Measurements from ENCODE around the gene IDS. TPM values are rescaled to one million over a fixed set of nuclear protein-coding genes. Genes with fewer than 3 reads are reported as not detected.
"Not testable (repeated sequence)": the region's sequence is repeated elsewhere in the genome, so short reads cannot be mapped to it uniquely, and the experiment has no call there.

IDS gene
- total RNA-seq, 2 experiments from 2014 or later: 38.5 to 38.8 TPM

DNA sequence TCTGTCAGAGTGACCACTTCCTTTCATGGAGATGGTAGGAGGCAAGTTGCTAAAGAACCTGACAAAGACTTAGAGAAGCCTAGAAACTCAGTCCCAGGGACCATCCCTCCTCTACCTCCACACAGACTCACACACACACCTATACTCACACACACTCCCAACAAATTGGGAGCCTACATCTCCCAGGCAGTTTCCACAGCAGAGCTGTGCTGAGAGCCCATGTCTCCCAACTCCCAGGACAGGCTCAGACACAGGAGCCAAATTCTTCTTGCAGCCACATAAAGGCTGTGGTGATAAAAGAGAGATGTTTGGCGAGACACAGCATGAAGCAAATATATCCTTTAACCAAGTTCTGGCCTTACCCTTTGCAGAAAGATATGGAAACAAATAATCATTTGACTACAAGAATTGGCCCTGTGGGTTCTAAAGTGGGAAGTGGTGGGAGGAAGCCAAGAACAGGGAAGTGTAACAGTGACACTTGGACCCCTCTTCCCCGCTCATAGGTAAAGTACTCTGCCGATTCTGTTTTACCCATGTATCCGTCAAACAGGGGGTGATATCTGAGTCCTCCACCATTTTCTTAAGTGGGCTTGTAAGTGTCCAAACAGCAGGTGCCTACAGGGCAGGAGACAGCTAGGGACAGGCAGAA lies 11.0 kb upstream of the IDS start:
- no peak overlapping the region for H3K4me3 Mint-ChIP-seq
- H3K27me3 Mint-ChIP-seq: no peaks in the 10 kb centered on the region
- no peaks in the 10 kb centered on the region for H3K36me3 Mint-ChIP-seq
- H3K27ac Mint-ChIP-seq: no peak overlapping the region
- H3K9me3 Mint-ChIP-seq: peaks cover 1% of the 10 kb centered on the region
- DNase-seq: no peak
- peaks cover 42% of the 10 kb centered on the region for H3K4me1 Mint-ChIP-seq

DNA sequence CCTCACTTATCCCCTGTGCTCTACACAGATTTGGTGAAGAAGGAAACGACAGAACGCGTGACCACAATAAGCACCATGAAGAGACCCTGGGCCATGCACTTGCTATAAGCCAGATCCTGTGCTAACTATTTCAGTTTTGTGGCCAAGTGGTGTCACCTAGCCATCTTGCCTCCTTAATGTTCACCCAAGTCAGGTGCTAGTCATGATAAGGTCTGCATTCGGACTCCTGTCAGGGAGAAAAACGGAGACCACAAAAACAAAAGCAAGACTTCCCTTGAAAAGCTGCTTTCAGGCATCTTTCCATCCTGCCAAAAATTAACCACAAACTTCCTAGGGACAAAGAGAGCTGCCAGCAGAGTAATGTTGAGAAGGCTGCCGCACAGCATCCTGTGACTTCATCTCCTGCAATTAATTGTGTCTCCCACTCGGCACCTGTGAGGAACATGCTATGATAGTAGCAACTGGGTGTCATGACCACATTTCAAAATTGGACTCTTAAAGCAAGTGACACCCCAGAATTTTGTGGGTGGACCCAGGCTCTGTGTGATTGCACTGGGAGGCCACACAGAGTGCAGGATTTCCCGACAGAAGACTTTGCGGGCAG lies 8.8 kb upstream of the IDS start:
- H3K27ac Mint-ChIP-seq: peak overlapping the region; percentile 29
- peaks cover 36% of the 10 kb centered on the region for H3K4me1 Mint-ChIP-seq
- peaks cover 3% of the 10 kb centered on the region for H3K27me3 Mint-ChIP-seq
- DNase-seq: no peak
- peaks cover 1% of the 10 kb centered on the region for H3K9me3 Mint-ChIP-seq
- no peaks in the 10 kb centered on the region for H3K36me3 Mint-ChIP-seq
- H3K4me3 Mint-ChIP-seq: no peak overlapping the region

DNA sequence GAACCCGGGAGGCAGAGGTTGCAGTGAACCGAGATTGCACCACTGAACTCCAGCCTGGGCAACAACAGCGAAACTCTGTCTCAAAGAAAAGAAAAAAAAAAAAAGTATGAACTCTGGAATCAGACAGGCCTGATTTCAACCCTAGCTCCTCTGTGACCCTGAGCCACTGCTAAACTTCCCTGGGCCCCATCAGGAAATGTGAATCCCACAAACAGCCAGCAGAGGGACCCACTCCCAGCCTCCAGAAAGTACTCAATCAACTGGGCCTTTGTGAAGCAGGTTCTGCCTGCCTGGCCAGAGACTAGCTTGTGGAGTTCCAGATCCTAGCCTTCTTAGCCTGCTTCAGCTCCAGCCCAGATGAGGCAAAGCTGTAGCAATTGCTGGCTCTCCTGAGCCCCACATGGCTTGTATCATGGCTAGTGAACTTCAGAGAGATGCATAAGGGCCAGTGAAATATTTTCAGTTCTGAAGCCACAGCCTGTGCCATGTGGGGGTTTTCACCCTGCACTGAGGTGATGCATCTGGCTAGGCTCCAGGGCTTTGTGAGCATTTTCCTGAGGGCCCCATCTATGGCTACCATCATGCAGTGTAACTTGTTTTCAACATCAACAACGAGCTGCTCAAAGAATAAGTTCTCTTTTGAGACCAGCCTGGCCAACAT lies 7.2 kb upstream of the IDS start:
- DNase-seq: peak; percentile 36
- Mint-ChIP-seq H3K4me3 (no peak overlapping the region), H3K27ac (peak overlapping the region; percentile 79), H3K36me3 (no peaks in the 10 kb centered on the region), H3K9me3 (peaks cover 1% of the 10 kb centered on the region), H3K4me1 (peaks cover 36% of the 10 kb centered on the region), H3K27me3 (peaks cover 3% of the 10 kb centered on the region)

DNA sequence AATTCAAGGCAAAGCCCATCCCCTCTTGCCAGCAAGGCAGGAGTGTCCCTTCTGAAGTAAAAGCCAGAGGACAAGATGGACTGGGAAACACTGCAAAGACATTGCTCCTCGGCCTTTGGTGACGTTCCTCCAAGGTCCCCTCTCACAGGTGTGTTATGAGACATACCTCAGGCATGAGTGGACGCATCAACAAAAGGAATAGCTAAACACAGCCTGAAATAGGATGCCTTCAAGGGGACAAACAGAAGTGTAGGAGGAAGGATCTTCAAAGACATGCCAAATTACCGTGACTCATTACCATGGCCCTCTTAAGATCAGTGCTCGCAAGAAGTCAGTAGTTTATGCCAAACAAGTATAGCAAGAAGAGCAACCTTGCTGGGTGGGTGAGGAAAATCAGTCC lies 6.0 kb upstream of the IDS start:
- H3K36me3 Mint-ChIP-seq: no peaks in the 10 kb centered on the region
- peaks cover 3% of the 10 kb centered on the region for H3K27me3 Mint-ChIP-seq
- H3K9me3 Mint-ChIP-seq: no peaks in the 10 kb centered on the region
- no peak overlapping the region for H3K4me3 Mint-ChIP-seq
- no peak for DNase-seq
- H3K27ac Mint-ChIP-seq: no peak overlapping the region
- H3K4me1 Mint-ChIP-seq: peaks cover 27% of the 10 kb centered on the region

DNA sequence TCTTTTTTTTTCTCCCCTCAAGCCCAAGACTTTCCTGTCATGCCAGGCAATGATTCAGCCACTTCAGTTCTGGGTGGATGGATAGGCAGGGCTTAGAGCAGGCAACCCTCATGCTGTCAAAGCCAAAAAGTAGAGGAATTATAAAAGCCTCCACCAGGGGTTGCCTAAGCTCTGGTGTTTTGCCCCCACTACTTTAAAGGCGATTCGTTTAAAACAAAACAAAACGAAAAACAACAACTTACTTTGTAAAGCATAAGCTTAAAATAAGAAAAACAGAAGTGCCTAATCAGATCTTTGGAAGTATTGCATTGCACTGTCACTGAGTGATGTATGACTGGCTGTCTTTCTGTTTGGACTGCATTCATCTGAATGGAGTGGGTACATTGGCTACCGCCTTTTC lies 5.3 kb upstream of the IDS start:
- H3K9me3 Mint-ChIP-seq: no peaks in the 10 kb centered on the region
- no peaks in the 10 kb centered on the region for H3K36me3 Mint-ChIP-seq
- H3K27ac Mint-ChIP-seq: no peak overlapping the region
- peaks cover 28% of the 10 kb centered on the region for H3K4me1 Mint-ChIP-seq
- peaks cover 3% of the 10 kb centered on the region for H3K27me3 Mint-ChIP-seq
- no peak overlapping the region for H3K4me3 Mint-ChIP-seq
- DNase-seq: no peak

DNA sequence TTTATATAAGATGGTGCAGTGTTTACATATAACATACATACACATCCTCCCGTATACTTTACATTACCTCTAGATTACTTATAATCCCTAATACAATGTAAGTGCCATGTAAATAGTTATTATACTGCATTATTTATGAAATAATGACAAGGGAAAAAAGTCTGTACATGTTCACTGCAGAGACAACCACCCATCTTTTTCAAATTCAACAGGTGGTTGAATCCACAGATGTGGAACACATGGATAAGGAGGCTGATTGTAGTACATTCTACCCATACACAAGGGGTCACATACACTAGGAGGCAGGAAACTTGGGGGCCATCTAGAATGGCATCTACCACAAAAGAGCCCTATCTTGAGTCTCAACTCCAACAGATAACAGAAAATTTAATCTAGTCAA lies 3.4 kb upstream of the IDS start:
- Mint-ChIP-seq H3K4me1 (peaks cover 17% of the 10 kb centered on the region), H3K36me3 (peaks cover 2% of the 10 kb centered on the region), H3K27ac (no peak overlapping the region), H3K27me3 (peaks cover 3% of the 10 kb centered on the region), H3K9me3 (no peaks in the 10 kb centered on the region), H3K4me3 (no peak overlapping the region)
- DNase-seq: no peak

DNA sequence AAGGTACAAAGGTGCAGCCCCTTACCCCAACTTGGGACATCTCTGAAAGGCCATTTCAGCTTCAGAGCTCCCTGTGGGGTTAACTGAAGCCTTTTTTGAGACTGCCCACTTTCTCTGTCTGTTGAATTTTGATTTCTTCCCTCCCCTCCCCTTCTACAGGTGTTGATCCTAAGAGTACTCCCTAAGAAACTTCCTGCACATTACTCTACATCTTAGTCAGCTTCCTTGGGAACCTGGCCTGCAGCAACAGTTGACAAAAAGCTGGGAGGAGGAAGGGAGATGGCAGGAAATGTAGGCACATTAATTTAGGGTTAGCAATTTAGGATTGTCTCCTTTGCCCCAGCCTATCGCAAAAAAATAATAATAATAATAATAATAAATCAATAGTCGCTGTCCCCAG lies 1.2 kb upstream of the IDS start:
- Mint-ChIP-seq H3K4me3 (no peak overlapping the region), H3K9me3 (no peaks in the 10 kb centered on the region), H3K36me3 (peaks cover 4% of the 10 kb centered on the region), H3K27me3 (peaks cover 3% of the 10 kb centered on the region), H3K4me1 (peaks cover 13% of the 10 kb centered on the region), H3K27ac (peak overlapping the region; percentile 79)
- no peak for DNase-seq

DNA sequence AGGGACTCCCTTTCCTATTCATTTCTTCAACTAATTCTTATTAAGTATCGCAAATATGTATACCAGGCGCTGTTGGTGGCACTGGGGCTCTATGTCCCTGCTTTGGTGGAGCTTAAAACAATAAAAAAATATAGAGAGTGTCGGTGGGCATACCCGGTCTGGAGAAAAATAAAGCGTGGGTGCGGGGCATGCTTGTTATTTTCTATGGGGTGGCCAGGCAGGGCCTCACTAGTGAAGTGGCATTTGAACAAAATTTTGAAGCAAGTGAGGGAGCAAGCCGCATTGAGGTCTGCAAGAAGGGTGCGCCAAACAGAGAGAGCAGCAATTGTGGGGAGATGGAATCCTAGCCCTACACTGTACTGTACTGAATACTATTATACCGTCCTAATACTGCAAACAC lies 565 bp upstream of the IDS start:
- peaks cover 19% of the 10 kb centered on the region for H3K4me1 Mint-ChIP-seq
- H3K27me3 Mint-ChIP-seq: peaks cover 3% of the 10 kb centered on the region
- no peak for DNase-seq
- H3K27ac Mint-ChIP-seq: peak overlapping the region; percentile 79
- H3K4me3 Mint-ChIP-seq: peak overlapping the region; percentile 93
- peaks cover 6% of the 10 kb centered on the region for H3K36me3 Mint-ChIP-seq
- H3K9me3 Mint-ChIP-seq: no peaks in the 10 kb centered on the region

DNA sequence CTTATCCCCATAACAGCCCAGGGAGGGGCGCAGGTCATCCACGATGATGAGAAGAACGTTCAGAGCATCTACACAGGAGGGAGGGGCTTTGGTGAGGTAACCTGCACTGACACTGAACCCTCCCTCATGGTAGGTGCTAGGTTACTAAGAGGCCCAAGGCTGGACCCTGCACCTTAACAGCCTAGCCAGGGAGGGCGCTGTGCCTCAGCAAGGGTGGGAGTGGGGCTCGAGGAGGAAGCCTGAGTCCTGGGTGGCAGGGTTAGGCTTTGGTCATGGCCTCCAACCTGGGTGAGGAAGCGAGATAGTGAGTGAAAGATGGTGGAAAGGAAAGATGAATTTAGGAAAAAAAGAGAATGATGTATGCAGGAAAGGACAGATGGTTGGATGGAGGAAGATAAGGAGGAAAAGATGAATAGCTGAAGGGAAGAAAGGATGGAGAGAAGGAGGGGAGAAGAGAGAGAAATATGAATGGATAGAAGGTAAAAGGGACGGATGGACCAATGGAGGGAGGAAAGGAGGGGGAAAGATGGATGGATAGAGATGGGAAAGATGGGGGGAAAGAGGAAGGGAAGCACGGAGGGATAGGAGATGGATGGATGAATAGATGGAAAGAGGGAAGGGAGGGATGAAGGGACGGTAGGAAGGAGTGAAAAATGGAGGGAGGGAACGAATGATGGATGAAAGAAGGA lies 736 bp downstream of the IDS start:
- Mint-ChIP-seq H3K27me3 (no peaks in the 10 kb centered on the region), H3K9me3 (no peaks in the 10 kb centered on the region), H3K4me1 (peaks cover 24% of the 10 kb centered on the region), H3K27ac (peak overlapping the region; percentile 88), H3K36me3 (peaks cover 6% of the 10 kb centered on the region), H3K4me3 (peak overlapping the region; percentile 93)
- peak; percentile 70 for DNase-seq

DNA sequence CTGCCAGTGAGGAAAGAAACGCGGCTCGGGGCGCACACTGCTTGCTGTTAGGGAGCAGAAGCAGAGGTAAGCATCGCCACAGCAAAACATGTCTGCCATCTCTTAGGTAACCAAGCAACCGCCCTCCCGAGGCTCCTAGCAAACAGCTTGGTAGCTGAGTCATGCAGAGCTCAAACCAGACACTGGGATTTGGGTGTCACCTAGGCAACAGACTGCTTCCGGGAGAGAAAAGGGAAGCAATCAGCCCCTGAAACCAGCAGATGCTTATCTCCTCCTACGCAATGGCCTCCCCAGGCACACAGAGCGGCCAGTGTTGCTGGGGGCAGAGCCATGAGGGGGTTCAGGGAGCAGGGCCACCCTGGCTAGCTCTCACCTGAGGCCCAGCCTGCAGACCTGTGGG lies 1.7 kb downstream of the IDS start:
- peak overlapping the region; percentile 88 for H3K27ac Mint-ChIP-seq
- H3K36me3 Mint-ChIP-seq, H3K27me3 Mint-ChIP-seq: not testable (repeated sequence)

DNA sequence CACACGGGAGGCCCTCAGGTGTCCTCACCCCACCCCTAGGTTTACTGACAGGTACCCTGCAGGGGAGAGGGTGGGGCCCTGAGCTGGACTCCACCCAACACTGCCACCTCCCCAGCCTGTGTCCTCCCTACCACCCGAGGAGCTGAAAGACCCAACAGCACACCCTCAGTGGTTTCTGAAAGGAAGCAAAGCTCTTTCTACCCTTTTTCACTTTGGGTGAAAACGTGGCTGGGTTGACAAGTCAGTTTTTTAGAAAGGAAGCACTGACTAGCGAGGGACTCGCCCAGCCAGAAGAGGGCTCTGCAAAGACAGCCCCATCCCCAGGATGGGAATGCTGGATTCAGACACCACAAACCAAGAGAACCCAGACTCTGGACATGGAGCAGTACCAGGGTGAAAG lies 2.2 kb downstream of the IDS start:
- DNase-seq, H3K27ac Mint-ChIP-seq: not testable (repeated sequence)

More for the DNA sequence above, 1.7 kb downstream of the IDS start:
- Mint-ChIP-seq H3K4me3 (peak overlapping the region; percentile 93), H3K4me1 (peaks cover 24% of the 10 kb centered on the region)
- DNase-seq: peak; percentile 69
- H3K9me3 Mint-ChIP-seq: not testable (repeated sequence)

DNA sequence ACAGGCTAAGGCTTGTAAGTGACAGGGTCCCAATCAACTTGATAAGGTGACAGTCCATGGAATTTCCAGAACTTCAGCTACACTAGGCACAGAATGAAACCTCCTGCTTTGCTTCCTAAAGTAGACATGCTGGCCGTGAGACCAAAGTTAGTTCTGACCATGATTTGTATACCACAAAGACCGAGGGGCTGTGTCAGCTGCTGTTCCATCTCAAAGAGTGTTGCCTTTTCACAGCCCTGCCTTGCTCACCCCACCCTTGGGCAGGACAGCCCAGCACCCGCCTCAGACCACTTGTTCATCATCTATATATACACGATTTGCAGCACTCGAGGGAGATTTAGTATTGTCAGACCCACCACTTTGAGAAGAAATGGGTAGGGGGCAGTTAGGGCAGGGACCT lies 5.3 kb downstream of the IDS start:
- Mint-ChIP-seq H3K27ac (no peak overlapping the region), H3K36me3 (peaks cover 10% of the 10 kb centered on the region), H3K27me3 (no peaks in the 10 kb centered on the region), H3K9me3 (no peaks in the 10 kb centered on the region), H3K4me3 (no peak overlapping the region), H3K4me1 (peaks cover 19% of the 10 kb centered on the region)
- no peak for DNase-seq

More for the DNA sequence above, 2.2 kb downstream of the IDS start:
- H3K36me3 Mint-ChIP-seq, H3K27me3 Mint-ChIP-seq, H3K9me3 Mint-ChIP-seq: not testable (repeated sequence)
- H3K4me3 Mint-ChIP-seq: peak overlapping the region; percentile 18
- peaks cover 24% of the 10 kb centered on the region for H3K4me1 Mint-ChIP-seq

DNA sequence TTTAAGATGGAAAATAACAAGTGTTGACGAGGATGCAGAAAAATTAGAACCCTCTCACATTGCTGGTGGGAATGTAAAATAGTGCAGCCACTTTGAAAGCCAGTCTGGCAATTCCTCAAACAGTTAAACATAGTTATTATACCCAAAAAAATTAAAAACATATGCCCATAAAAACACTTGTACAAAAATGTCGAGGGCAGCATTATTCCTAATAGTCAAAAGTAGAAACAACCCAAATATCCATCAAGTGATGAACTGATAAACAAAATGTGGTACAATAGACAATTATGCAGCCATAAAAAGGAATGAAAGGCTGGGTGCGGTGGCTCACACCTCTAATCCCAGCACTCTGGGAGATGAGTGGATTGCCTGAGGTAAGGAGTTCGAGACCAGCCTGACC lies 6.3 kb downstream of the IDS start:
- no peak overlapping the region for H3K4me3 Mint-ChIP-seq
- DNase-seq: no peak
- H3K9me3 Mint-ChIP-seq: no peaks in the 10 kb centered on the region
- peaks cover 19% of the 10 kb centered on the region for H3K4me1 Mint-ChIP-seq
- no peak overlapping the region for H3K27ac Mint-ChIP-seq
- H3K27me3 Mint-ChIP-seq: no peaks in the 10 kb centered on the region
- H3K36me3 Mint-ChIP-seq: peaks cover 8% of the 10 kb centered on the region

DNA sequence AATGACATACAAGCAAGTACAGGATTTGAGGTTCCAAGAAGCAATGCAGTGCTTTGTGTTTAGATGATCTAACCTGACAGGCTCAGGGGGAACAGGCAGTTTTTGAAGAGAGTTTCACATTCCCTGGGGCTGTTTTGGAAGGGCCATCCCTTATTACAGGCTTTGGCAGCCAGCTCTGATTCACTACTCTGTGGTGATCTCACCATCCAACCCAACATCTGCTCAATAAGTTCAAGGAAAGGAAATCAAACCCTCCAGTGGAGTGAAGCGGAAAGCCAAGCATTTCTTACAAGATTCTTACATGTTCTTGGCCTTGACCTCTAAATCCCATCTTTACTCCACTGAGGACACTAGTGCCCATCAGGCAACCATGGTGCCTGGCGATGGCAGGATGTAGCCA lies 7.5 kb downstream of the IDS start:
- peaks cover 19% of the 10 kb centered on the region for H3K4me1 Mint-ChIP-seq
- H3K4me3 Mint-ChIP-seq: no peak overlapping the region
- no peaks in the 10 kb centered on the region for H3K27me3 Mint-ChIP-seq

DNA sequence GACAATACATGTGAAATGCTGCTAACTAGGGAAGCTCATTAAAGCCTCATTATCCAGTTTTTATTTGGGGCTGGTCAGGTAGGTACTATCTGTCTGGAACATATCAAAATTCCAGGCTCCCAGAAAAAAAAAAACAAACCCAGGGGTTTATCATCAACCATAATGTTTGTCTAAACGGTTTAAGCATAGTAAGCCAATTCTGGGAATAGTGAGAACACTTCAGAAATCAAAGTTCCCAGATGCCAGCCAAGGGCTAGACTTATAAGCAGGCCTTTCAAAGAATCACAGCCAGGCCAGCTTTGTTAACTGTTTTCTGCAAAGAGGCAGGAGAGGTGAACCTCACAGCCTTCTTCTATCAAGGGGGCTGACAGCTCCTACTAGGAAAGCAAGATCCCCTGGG lies 8.1 kb downstream of the IDS start:
- H3K36me3 Mint-ChIP-seq: peaks cover 8% of the 10 kb centered on the region
- DNase-seq: no peak
- H3K27ac Mint-ChIP-seq: no peak overlapping the region
- H3K27me3 Mint-ChIP-seq: no peaks in the 10 kb centered on the region
- H3K4me1 Mint-ChIP-seq: peaks cover 19% of the 10 kb centered on the region
- no peaks in the 10 kb centered on the region for H3K9me3 Mint-ChIP-seq
- H3K4me3 Mint-ChIP-seq: no peak overlapping the region

More for the DNA sequence above, 7.5 kb downstream of the IDS start:
- no peaks in the 10 kb centered on the region for H3K9me3 Mint-ChIP-seq
- peaks cover 8% of the 10 kb centered on the region for H3K36me3 Mint-ChIP-seq
- no peak for DNase-seq
- H3K27ac Mint-ChIP-seq: peak overlapping the region; percentile 5
